ENCODE measurements around the gene ZNF48.
"Not testable (repeated sequence)": the region's sequence is repeated elsewhere in the genome, so short reads cannot be mapped to it uniquely, and the experiment has no call there.

Gene ZNF48

DNA sequence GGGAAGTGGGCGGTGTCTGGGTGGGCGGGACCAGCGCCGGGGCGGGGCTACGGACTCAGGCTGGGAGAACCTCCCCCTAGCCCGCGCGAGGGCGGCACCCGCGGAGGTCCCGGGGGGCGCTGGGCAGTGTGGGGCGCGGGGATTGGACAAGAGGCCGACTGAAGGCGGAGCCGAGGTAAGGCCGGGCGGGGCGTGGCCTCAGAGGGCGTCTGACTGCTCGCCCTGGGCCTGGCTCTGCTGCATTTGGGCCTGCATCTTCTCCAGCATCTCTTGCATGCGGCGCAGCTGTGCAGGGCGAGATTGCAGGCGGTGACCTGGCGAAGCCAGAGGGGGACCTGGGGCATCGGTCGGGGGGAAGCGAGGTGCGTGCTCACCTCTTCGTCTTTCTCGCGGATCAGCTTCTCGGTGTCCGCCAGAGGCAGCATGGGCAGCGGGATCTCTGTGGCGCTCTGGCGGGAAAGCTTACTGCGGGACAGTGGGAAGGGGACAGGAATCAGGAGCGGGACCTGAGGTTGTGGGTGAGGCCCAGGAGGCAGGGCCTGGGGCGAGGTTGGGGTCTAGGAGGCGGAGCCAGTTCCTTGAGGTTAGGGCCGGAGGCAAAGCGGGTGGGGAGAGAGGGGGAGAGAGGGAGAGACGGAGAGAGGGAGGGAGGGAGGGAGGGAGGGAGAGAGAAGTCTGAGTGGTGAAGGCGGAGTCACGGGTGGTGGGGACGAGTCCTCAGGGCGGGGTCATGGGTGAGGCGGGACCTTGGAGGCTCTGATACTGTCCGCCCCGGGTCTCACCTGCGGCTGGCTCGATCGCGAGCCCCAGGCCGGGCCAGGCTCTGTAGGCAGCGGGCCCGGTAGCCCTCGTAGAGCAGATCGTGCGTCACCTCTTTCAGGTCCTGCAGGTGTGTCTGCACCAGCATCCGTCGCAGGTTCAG lies 16.7 kb upstream of the ZNF48 start:
- DNase-seq (ENCODE audit: low spot score), result peak; percentile 99

DNA sequence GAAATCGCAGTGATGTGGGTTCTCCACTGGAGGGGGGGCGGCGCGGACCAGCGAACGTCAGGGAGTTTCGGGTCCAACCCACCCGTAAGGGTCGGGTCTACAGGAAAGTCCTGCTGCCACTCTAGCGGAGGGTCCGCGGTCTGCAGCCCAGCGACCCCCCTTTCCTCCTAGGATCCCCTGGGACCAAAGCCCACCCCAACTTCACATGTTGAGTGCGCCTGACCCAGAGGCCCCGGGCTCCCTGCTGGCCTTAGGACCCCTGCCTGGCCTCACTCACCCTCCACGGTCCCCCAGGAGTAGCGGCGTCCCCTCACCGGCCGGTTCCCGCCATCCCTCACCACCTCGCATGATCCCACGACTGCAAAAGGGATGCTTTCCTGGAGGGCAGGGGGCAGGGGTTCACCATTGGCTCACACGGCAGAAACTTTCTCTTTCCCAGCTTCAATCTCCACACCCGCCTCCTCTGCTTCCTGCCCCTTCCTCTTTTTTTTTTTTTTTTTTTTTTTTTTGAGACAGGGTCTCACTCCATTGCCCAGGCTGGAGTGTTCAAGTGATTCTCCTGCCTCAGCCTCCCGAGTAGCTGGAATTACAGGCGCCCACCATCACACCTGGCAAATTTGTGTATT lies 15.9 kb upstream of the ZNF48 start:
- no peak for DNase-seq (ENCODE audit: low spot score)

DNA sequence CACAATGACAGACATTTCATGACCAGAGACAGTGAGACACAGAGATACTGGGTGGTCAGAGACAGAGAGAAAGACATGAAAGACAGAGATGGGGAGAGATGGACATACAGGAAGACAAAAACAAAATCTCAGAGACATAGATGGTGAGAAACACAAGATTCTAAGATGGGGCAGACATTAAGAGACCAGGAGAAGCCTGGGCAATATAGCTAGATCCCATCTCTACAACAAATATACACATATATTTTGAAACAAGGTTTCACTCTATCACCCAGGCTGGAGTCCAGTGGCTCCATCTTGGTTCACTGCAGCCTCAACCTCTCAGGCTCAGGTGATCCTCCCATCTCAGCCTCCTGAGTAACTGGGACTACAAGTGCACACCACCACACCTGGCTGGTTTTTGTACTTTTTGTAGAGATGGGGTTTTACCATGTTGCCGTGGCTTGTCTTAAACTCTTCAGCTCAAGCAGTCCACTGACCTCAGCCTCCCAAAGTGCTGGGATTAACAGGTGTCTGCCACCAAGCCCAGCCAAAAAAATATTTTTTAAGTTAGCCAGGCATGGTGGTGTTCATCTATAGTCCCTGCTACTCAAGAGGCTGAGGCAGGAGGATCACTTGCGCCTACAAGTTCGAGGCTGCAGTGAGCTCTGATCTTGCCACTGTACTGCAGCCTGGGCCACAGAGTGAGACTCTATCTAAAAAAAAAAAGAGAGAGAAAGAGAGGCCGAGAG lies 15.0 kb upstream of the ZNF48 start:
- DNase-seq (ENCODE audit: low spot score), result no peak

DNA sequence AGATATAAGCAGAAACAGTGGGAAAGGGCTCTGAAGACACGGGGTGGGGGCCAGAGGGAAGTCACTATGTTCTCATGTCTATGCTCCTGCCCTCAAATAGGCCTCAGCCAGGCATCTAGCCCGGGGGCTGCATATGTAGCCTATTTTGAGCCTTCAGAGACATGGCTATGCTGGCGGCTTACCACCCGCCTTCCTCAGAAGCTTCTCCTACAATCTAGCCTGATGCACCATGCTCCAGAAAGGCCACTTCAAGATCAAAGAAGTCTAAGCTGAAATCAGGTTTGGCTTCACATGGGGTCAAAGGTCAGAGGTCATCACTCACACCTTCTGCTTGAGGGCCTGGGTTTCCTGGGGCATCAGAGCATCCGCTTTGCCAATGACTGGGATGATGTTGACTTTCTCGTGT lies 14.4 kb upstream of the ZNF48 start:
- DNase-seq (ENCODE audit: low spot score), result no peak

DNA sequence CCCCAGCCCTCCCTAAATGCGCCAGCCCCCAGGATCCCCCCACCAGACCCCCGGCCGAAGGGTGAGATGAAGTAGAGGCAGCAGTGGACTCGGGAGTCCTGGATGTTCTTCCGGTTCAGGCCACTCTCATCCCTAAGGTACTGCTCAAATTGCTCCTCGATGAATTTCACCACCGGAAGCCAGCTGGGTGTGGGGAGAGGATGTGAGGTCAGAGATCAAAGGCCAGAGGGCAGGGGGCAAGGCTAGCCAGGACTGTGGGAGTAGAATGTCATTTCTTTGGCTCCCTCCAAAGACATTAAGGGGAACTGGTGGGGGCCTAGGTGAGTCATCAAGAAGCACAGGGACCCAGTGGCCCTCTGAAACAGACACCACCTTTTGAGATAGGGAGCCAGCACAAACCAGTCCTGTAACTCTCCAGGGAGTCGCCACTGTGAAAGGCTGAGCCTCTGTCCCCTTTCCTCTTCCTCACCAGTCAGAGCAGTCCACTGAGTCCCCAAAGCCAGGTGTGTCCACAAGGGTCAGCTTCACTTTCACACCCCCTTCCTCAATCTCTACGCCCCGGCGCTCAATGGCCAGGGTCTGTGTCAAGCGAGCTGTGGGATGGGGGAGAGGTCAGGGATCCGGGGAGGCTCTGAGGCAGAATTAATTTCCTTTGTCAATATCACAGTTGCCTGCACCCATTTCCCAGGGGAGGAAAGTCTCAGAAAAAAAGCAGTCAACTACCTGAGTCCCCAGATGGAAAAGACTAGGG lies 13.8 kb upstream of the ZNF48 start:
- peak; percentile 31 for DNase-seq (ENCODE audit: low spot score)

DNA sequence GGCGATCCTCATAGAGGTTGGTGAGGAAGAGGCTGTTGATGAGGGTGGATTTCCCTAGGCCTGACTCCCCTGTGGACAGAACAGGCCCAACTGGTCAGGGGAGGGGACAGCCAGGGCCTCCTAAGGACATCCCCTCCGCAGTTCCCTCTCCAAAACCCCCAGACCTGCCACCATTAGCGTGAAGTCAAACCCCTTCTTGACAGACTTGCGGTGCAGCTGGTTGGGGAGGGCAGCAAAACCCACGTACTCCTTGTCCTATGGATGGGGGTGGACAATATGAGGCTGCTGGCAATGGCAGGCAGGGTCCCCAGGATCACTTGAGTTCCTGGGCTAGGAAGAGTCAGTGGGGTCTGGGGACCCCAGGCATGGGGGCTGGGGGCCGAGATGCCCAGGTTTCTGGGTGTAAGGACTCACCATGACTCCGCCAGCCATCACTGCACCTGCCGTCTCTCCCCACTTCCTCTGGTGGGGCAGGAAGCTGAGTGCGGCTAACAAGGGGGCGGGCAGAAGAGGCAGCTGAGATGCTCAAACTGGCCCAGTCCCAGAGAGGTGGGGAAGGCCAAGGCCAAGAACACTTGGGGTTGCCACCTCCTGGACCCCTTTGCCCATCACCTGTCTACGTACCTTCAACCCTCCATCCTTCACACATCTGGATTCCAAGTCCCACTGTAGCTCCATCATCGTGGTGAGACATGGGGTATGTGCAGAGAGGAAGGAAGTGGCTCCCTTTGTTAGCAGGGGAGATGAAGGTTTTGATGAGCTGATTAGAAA lies 12.9 kb upstream of the ZNF48 start, which contains the start of gene SEPTIN1:
Gene SEPTIN1, minus strand, starts transcription at position 451 of the 771 bp plus-strand sequence. Its CDS starts 19 bp downstream, at position 432.
- DNase-seq (ENCODE audit: low spot score), result peak; percentile 85

DNA sequence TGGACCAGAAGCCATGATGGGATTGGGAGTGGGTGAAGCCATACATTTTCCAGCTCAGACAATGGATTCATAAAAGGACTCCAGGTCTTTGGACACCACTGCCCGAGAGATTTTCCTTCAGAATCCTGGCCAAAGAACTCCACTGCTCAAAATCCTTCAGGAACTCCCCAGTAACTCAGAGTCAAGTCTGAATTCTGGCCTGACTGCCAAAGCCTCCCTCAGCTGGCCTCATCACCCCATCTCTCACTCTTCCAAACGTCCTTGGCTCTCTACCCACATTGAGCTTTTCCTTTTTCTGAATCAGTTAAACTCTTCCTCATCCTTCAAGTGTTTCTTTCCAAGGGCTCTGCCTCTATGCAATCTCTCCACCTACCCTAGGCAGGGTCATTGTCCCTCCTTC lies 11.7 kb upstream of the ZNF48 start:
- no peak for DNase-seq (ENCODE audit: low spot score)

DNA sequence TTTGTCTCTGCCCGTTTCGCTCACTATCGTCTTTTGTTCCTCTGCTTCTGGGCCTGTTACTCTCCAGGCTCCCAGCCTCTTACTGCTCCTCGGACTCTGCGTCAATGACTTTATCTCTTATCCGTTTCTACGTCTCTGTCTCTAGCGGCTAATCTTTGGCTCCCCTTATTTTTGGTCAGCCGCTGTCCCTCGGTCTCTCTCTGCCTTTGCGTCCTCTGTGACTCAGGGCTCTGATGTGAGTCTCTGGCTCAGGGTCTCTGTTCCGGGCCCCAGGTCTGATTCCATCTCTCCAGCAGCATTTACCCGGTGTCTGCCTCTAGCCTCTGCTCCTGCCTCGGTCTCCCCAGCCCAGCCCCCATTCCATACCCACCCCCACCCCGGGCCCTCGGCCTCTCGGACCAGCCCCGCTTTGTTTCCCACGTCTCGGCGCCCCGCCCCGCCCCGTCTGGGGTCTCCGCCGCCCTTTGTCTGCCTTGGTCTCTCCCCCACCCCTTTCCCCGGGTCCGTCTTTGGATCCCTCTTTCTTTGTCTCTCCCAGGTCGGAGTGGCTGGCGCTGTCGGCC lies 547 bp upstream of the ZNF48 start:
- DNase-seq (ENCODE audit: low spot score), result no peak

DNA sequence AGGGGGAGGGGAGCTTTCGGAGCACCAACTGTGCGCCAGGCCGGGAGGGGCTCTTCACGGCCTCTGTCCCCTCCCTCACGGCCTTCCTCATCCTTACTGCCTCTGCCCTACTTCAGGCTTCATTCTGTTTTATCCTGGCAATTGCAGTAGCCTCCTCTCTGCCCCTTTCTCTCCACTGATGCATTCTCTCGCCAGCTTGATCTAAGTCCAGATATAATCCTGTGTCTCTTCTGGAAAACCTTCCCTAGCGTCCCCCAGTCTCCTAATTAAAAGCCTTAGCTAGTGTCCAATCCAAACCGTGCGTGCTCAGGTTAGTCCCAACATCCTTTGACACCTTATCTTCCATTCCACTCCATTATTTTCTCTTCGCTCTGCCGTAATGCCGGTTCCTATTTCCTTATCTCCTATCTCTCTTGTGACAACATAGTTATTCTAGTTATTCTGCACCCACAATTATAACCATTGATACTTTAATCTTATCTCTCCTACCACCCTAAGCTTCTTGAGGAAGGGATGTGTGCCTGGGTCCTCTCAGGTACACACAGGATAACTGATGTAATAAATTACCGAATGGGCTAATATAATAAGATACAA lies 869 bp downstream of the ZNF48 start:
- no peak for DNase-seq (ENCODE audit: low spot score)

DNA sequence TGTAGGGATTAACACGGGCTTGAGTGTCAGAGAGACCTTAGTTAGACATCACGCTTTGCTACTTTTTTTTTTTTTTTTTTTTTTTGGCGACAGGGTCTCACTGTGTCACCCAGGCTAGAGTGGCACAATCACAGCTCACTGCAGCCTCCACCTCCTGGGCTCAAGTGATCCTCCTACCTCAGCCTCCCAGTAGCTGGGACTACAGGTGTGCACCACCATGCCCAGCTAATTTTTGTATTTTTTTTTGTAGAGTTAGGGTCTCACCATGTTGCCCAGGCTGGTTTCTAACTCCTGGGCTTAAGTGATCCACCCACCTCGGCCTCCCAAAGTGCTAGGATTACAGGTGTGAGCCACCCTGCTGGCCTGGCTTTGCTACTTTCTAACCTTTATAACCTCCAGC lies 1.4 kb downstream of the ZNF48 start:
- DNase-seq (ENCODE audit: low spot score), result not testable (repeated sequence)

DNA sequence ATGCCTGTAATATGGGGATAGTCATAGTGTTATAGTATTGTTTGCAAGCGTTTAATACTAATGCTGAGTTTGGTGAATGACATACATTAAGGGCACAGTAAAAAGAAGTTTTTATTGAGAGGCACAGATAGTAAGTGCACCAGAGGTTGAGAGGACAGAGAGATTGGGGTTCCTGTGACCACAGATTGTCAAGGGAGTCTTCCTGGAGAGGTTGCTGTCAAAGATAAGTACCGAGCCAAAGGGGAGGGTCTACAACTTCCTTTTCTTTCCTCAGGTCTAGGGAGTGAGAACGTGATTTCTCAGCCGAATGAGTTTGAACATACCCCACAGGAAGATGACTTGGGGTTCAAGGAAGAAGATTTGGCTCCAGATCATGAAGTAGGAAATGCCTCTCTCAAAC lies 1.8 kb downstream of the ZNF48 start:
- DNase-seq (ENCODE audit: low spot score), result no peak

DNA sequence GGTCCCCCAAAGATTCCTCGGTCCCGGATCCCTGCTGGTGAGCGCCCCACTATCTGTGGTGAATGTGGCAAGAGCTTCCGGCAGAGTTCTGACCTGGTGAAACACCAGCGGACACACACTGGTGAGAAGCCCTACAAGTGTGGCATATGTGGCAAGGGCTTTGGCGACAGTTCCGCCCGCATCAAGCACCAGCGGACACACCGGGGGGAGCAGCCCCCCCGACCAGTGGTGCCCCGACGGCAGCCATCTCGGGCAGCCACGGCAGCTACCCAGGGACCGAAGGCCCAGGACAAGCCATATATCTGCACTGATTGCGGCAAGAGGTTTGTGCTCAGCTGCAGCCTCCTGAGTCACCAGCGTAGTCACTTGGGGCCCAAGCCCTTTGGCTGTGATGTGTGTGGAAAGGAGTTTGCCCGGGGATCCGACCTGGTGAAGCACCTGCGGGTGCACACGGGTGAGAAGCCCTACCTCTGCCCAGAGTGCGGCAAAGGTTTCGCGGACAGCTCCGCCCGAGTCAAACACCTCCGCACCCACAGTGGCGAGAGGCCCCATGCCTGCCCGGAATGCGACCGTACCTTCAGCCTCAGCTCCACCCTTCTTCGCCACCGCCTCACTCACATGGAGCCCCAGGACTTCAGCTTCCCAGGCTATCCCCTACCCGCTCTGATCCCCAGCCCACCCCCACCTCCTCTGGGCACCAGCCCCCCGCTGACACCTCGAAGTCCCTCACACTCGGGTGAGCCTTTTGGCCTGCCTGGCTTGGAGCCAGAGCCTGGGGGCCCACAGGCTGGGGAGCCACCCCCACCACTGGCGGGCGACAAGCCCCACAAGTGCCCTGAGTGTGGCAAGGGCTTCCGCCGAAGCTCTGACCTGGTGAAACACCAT lies 2.8 kb downstream of the ZNF48 start:
- DNase-seq (ENCODE audit: low spot score), result no peak

DNA sequence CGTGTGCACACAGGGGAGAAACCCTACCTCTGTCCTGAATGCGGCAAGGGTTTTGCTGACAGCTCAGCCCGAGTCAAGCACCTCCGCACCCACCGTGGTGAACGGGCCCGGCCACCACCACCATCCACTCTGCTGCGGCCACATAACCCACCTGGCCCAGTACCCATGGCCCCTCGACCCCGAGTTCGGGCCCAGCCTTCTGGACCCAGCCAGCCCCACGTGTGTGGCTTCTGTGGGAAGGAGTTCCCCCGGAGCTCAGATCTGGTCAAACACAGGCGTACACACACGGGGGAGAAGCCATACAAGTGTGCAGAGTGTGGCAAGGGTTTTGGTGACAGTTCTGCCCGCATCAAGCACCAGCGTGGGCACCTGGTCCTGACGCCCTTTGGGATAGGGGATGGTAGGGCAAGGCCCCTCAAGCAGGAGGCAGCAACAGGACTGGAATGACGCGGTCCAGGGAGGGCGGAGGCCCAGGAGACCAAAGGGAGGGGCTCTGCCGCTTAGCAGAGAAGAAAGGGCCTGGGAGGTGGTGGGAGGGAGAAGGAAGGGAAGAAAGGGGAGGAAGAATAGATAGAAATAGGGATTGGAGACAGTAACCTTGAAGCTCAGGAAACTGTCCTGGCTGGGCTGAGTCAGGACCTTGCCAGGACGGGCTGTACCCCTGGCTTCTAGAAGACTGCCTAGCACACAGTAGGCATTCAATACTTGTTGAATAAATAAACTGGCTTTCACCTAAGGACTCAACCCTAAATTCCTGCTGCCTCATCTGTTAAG lies 3.6 kb downstream of the ZNF48 start:
- DNase-seq (ENCODE audit: low spot score), result no peak

DNA sequence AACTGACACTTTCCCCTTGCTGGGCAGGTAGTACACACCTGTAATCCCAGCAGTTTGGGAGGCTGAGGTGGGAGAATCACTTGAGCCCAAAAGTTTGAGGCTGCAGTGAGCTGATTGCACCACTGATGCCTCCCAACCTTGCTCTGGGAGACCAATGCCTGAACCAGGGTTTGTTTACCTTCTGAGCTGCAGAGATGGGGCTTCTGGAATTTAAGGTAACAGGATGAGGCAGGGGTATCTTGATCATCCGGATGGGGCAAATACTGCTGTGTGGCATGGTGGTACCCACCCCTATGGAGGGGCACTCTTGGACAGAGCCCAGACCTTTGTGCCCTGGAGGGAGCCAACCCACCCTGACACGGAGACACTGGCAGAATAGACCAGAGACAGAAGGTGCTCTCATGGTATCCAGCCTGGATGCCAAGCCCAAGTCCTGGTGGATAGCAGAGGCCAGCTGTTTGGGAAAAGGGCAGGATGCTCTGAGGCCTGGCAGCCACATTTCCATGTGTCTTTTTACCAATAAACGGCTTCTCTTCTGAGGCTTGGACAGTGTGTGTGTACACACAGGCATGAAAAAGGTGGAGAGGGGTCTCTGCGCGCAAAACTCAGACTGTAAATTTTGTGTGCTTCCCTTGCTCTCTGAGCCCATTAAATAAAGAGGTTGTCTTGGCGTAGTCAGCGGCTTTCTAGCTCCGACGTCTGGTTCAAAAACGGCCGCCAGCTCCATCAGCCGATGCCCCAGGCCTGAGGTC lies 4.4 kb downstream of the ZNF48 start:
- no peak for DNase-seq (ENCODE audit: low spot score)

DNA sequence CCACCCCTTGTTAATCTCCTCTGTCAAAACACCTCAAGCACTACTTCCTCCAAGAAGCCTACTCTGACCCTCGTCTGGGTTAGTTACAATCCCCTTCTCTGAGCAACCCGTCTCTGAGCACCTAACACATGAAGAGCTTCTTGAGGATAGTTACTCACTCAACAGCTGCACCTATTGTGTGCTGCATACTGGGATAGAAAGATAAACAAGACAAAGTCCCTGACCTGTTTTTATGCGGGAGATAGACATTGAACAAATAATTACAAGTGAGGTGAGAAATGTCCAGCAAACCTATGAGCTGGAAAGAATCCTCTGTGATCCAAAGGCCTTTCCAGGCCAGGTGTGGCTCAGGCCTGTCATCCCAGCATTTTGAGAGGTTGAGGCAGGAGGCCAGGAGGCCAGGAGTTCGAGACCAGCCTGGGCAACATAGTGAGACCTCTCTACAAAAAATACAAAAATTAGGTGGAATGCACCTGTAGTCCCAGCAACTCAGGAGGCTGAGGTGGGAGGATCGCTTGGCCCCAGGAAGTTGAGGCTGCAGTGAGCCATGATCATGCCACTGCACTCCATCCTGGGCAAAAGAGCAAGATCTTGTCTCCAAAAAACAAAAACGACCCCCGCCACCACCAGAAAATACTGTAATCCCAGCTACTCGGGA lies 6.7 kb downstream of the ZNF48 start:
- no peak for DNase-seq (ENCODE audit: low spot score)

DNA sequence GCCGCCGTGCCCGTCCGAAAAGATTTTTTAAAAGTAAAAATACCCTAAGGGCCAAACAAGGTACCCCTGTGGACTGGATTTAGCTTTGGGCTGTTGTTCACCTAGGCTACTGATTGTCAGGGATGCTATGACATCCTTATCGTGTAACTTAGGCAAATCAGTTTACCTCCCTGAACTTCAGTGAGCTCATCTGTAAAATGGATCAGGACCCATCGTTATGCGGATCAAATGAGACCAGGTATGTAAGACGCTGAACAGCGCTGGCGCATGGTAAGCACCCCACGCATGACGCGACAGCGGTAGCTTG lies 11.5 kb downstream of the ZNF48 start:
- no peak for DNase-seq (ENCODE audit: low spot score)

DNA sequence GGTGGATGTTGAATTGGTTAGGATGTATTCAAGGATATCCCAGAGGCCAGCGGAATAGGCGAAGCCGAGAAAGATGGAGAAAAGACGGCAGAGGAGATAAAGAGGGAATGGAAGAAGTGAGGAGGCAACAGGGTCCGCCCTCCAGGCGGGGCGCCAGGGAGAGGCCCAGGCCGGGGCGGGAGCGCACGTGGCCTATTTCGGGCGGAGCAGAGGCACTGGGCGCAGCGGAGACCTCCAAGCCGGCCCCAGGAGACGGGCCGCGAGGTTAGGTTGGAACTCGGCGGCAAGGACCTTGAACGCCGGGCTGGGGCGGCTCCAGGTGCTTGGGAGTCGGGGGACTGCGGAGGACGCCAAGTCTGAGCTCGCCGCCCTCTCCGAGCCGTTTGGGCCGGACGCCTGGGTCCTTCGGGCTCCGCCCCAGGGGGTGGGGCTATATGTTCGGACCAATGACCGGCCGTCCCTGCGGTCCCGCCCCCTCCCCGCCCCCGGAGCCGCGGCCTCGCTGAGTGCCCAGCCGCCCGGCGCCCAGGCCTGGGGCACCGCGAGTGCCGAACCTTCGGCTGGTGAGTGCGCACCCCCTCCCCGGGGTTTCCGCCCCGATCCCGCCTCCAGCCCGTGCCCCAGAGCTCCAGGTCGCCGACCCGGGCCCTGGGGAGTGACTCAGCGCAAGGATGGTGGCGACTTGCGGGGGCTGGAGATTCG lies 12.0 kb downstream of the ZNF48 start, which contains the start of gene ZNF771:
Gene ZNF771, plus strand, starts transcription at position 505 of the 702 bp plus-strand sequence. CDS start 448 bp downstream, outside the sequence.
- peak; percentile 86 for DNase-seq (ENCODE audit: low spot score)
